Caco-2 (cell line): Measurements from ENCODE around the gene WBP1L. TPM values are rescaled to one million over a fixed set of nuclear protein-coding genes. Genes with fewer than 3 reads are reported as not detected.
"Not testable (repeated sequence)": the region's sequence is repeated elsewhere in the genome, so short reads cannot be mapped to it uniquely, and the experiment has no call there.

Experiments used
- BruUV-seq: library from RNA; stranded (reverse); fragments of 400-500 nt; replicated peaks from 2 replicates; lab custom pipeline; 2021; lab: Mats Ljungman, UMichigan
- CTCF ChIA-PET: fragments of 300-600 bp; sonication (Branson Sonifier 250); formaldehyde crosslinking; loops from one replicate; lab custom pipeline; 2022; ENCODE audit warnings: antibody characterized with exemption; lab: Charles Lee
- POLR2A ChIA-PET: fragments of 300-600 bp; sonication (Branson Sonifier 250); formaldehyde crosslinking; loops from one replicate; lab custom pipeline; 2022; ENCODE audit warnings: antibody characterized with exemption; lab: Charles Lee
- DNase-seq, 2 experiments: peaks; one replicate each; pipeline versions ENCODE4 v3.0.0 to v3.0.0-alpha.2; 2020 to 2022
- H3K27me3 ChIP-seq: replicated peaks from 2 replicates; pipeline ENCODE4 v1.6.0; 2011; ENCODE audit warnings: low read length; ENCODE audit not compliant: control insufficient read depth, insufficient read depth
- H3K36me3 ChIP-seq: 2 replicates; pipeline ENCODE4 v1.5.1; 2011; ENCODE audit warnings: low read length; ENCODE audit not compliant: control insufficient read depth, insufficient read depth
- H3K4me1 ChIP-seq: fragments of 250-450 bp; sonication (Bioruptor Pico); 2 replicates; pipeline ENCODE4 v1.5.1; 2020; ENCODE audit warnings: mild to moderate bottlenecking
- H3K4me3 ChIP-seq: 2 replicates; pipeline ENCODE4 v1.5.1; 2011; ENCODE audit warnings: low read depth, mild to moderate bottlenecking, control low read depth, low read length
- H3K9me3 ChIP-seq: fragments of 250-450 bp; sonication (Bioruptor Pico); 2 replicates; pipeline ENCODE4 v1.5.1; 2020; ENCODE audit warnings: mild to moderate bottlenecking, moderate library complexity
- H3K27ac Mint-ChIP-seq: one replicate; pipeline ENCODE4 v1.8.0; 2022; ENCODE audit warnings: mixed read lengths; ENCODE audit not compliant: unreplicated experiment
- H3K27me3 Mint-ChIP-seq: one replicate; pipeline ENCODE4 v1.8.0; 2022; ENCODE audit warnings: mixed read lengths; ENCODE audit not compliant: insufficient read depth, unreplicated experiment
- H3K36me3 Mint-ChIP-seq: one replicate; pipeline ENCODE4 v1.8.0; 2022; ENCODE audit warnings: mild to moderate bottlenecking, mixed read lengths; ENCODE audit not compliant: insufficient read depth, unreplicated experiment
- H3K4me1 Mint-ChIP-seq: one replicate; pipeline ENCODE4 v1.8.0; 2022; ENCODE audit warnings: low read depth, mixed read lengths; ENCODE audit not compliant: unreplicated experiment
- H3K4me3 Mint-ChIP-seq: one replicate; pipeline ENCODE4 v1.8.0; 2022; ENCODE audit warnings: mild to moderate bottlenecking, moderate library complexity, mixed read lengths; ENCODE audit not compliant: unreplicated experiment
- H3K9me3 Mint-ChIP-seq: one replicate; pipeline ENCODE4 v1.8.0; 2022; ENCODE audit warnings: mixed read lengths; ENCODE audit not compliant: unreplicated experiment
- intact Hi-C: fragments of 100-400 bp; cut with micrococcal nuclease; formaldehyde crosslinking; loops from one replicate; pipeline ENCODE4 v1.10.0; 2022; ENCODE audit not compliant: unreplicated experiment
- total RNA-seq: library from RNA; stranded (reverse); gene quantifications from 2 replicates; pipeline ENCODE4 v1.2.3, GENCODE V29; 2022
- TF ChIP-seq, protein P1 (sequence below), 2 experiments: fragments of 200-600 bp in 1 of 2; IDR thresholded peaks; 1 replicate in 1 of 2; 2 replicates in 1 of 2; pipeline versions ENCODE4 v1.5.1 to v1.8.0; 2011 to 2022; ENCODE audit warnings: antibody characterized with exemption in 1 of 2, control low read depth in 1 of 2, inconsistent platforms in 1 of 2, low read depth in 1 of 2, low read length in 1 of 2, mild to moderate bottlenecking in 1 of 2, moderate library complexity in 1 of 2; ENCODE audit not compliant: insufficient read depth in 1 of 2, severe bottlenecking in 1 of 2, unreplicated experiment in 1 of 2

WBP1L gene
- total RNA-seq, 1 experiment from 2014 or later = 28.2 TPM

DNA sequence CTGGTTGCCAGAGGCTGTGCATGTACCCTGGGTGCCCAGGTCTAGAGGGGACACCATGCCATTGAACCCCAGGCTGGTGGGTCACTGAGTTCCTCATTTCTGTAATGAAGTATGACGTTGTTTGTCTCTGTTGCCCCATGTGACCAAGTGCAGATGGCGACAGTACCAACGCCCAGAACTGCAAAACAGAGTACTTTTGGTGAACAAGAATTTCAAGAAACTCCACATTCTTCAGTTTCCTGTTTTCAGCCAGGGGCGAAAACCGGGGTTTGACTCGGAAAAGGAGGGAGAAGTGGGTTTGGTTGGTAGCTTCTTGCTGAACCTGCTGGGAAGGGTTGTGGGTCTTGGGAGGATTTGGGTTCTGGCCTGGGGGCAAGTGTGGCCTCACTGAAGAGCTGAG is 75.3 kb downstream of the WBP1L start:
- Mint-ChIP-seq H3K27me3 (no peaks in the 10 kb centered on the region), H3K36me3 (peaks cover 8% of the 10 kb centered on the region), H3K4me1 (peaks cover 7% of the 10 kb centered on the region), H3K27ac (peak overlapping the region; percentile 45), H3K4me3 (no peak overlapping the region), H3K9me3 (no peaks in the 10 kb centered on the region)
- intact Hi-C loops = no loop called here
- H3K36me3 ChIP-seq = peaks cover 1% of the 10 kb centered on the region; the same call in 1 of the 2 replicates
- peaks cover 15% of the 10 kb centered on the region for H3K4me1 ChIP-seq
- H3K27me3 ChIP-seq = no peaks in the 10 kb centered on the region
- TF ChIP-seq, protein P1, sequence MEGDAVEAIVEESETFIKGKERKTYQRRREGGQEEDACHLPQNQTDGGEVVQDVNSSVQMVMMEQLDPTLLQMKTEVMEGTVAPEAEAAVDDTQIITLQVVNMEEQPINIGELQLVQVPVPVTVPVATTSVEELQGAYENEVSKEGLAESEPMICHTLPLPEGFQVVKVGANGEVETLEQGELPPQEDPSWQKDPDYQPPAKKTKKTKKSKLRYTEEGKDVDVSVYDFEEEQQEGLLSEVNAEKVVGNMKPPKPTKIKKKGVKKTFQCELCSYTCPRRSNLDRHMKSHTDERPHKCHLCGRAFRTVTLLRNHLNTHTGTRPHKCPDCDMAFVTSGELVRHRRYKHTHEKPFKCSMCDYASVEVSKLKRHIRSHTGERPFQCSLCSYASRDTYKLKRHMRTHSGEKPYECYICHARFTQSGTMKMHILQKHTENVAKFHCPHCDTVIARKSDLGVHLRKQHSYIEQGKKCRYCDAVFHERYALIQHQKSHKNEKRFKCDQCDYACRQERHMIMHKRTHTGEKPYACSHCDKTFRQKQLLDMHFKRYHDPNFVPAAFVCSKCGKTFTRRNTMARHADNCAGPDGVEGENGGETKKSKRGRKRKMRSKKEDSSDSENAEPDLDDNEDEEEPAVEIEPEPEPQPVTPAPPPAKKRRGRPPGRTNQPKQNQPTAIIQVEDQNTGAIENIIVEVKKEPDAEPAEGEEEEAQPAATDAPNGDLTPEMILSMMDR (IDR thresholded peaks at IDR 0.05; ENCODE audit: insufficient read depth in 1 of 2, low read depth in 1 of 2, low read length in 1 of 2, severe bottlenecking in 1 of 2, unreplicated experiment in 1 of 2) = no peak
- H3K4me3 ChIP-seq = no peak overlapping the region
- 0 out of 2 replicates have a peak, but pooled peaks cover 4% of the 10 kb centered on the region for H3K9me3 ChIP-seq
- BruUV-seq = no TSS peak
- DNase-seq = peak; percentile 37 to 53
- ChIA-PET CTCF (no interaction called here), POLR2A (no interaction called here)

DNA sequence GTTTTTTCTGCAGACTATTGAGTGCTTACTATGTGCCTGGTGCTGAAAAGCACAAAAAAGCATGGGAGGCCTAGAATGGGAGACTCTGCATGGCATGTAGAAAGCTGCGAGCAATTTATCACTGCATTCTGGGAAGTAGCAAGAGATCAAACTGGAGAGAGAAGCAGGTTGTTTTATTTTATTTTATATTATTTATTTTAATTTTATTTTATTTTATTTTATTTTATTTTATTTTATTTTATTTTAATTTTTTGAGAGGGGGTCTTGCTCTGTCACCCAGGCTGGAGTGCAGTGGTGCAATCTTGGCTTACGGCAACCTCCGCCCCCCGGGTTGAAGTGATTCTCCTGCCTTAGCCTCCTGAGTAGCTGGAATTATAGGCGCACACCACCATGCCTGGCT is 76.3 kb downstream of the WBP1L start:
- H3K9me3 ChIP-seq, H3K9me3 Mint-ChIP-seq, DNase-seq, H3K4me3 ChIP-seq, POLR2A ChIA-PET, H3K4me1 Mint-ChIP-seq, BruUV-seq, H3K4me3 Mint-ChIP-seq, H3K27me3 ChIP-seq, H3K36me3 Mint-ChIP-seq, intact Hi-C loops, H3K27me3 Mint-ChIP-seq, H3K36me3 ChIP-seq, CTCF ChIA-PET: not testable (repeated sequence)
- H3K4me1 ChIP-seq = peaks cover 13% of the 10 kb centered on the region; the same call in 1 of the 2 replicates
- peak overlapping the region; percentile 17 for H3K27ac Mint-ChIP-seq

DNA sequence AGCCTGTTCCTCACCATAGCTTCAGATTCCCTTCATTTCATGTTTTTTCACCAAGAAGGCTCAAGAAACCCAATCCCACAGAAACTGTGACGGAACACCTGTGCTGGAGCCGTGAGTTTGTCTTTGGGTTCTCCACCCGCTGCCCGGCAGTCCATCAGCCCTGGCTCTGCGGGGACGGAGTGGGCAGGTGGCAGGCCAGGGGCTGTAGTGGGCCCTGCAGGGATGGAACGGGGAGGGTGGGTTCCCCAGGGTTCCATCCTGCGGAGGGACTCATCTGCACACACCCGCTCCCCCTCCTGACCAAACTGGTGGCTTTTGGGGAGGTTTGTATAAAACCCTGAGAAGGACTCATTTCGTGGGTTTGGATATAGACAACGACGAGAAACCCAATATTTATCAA is 78.5 kb downstream of the WBP1L start:
- POLR2A ChIA-PET = no interaction called here
- no TSS peak for BruUV-seq
- CTCF ChIA-PET = no interaction called here
- 0 out of 2 replicates have a peak, but pooled peaks cover 4% of the 10 kb centered on the region for H3K9me3 ChIP-seq
- H3K4me1 ChIP-seq = peaks cover 9% of the 10 kb centered on the region; the same call in 1 of the 2 replicates
- Mint-ChIP-seq H3K4me1 (peaks cover 7% of the 10 kb centered on the region), H3K27me3 (no peaks in the 10 kb centered on the region), H3K36me3 (no peaks in the 10 kb centered on the region), H3K4me3 (no peak overlapping the region), H3K27ac (no peak overlapping the region), H3K9me3 (no peaks in the 10 kb centered on the region)
- DNase-seq = no peak
- intact Hi-C loops = no loop called here
- no peaks in the 10 kb centered on the region for H3K36me3 ChIP-seq
- TF ChIP-seq, protein P1 (IDR thresholded peaks at IDR 0.05; ENCODE audit: insufficient read depth in 1 of 2, low read depth in 1 of 2, low read length in 1 of 2, severe bottlenecking in 1 of 2, unreplicated experiment in 1 of 2) = no peak
- H3K4me3 ChIP-seq = no peak overlapping the region
- no peaks in the 10 kb centered on the region for H3K27me3 ChIP-seq
